Thoracic aorta (tissue), 2 donors: ENCODE measurements around the gene ANKDD1A. TPM values are rescaled to one million over a fixed set of nuclear protein-coding genes. Genes with fewer than 3 reads are reported as not detected.

Source experiments
- ATAC-seq: fragments of 150-250 bp; one replicate; pipeline ENCODE4 v1.8.0; 2017; ENCODE audit warnings: low read depth; ENCODE audit not compliant: insufficient number of reproducible peaks, low FRiP score
- DNase-seq: peaks from one replicate; pipeline ENCODE4 v3.0.0-alpha.2; 2020; ENCODE audit warnings: low spot score
- H3K27ac ChIP-seq, 2 donors: fragments of 200-600 bp; sonication (generic); 1 replicate in 1 of 2; 2 replicates in 1 of 2; pipeline ENCODE4 v1.5.1; 2016; ENCODE audit warnings: mild to moderate bottlenecking in 2 of 2, moderate library complexity in 2 of 2
- H3K27me3 ChIP-seq: fragments of 200-600 bp; sonication (generic); replicated peaks from 2 replicates; pipeline ENCODE4 v1.6.0; 2016; ENCODE audit warnings: mild to moderate bottlenecking; ENCODE audit not compliant: insufficient read depth
- H3K36me3 ChIP-seq: fragments of 200-600 bp; sonication (generic); one replicate; pipeline ENCODE4 v1.5.1; 2016
- H3K4me1 ChIP-seq, 2 donors: fragments of 200-600 bp; sonication (generic); 1 replicate in 1 of 2; 2 replicates in 1 of 2; pipeline versions ENCODE4 v1.5.1 to v1.6.0; 2016; ENCODE audit warnings: low read depth in 2 of 2, mild to moderate bottlenecking in 1 of 2; ENCODE audit not compliant: control insufficient read depth in 1 of 2
- H3K4me3 ChIP-seq: fragments of 200-600 bp; sonication (generic); 2 replicates; pipeline ENCODE4 v1.5.1; 2016; ENCODE audit warnings: mild to moderate bottlenecking
- H3K9me3 ChIP-seq: fragments of 200-600 bp; sonication (generic); 2 replicates; pipeline ENCODE4 v1.5.1; 2016
- total RNA-seq, 2 donors: library from RNA; depleted of rRNA; stranded (reverse); fragments of >200 nt; gene quantifications; one replicate each; pipeline versions ENCODE4 v1.1.0 to v1.2.3, GENCODE V29; 2016
- TF ChIP-seq, protein P1 (sequence below): fragments of 200-600 bp; sonication (generic); IDR thresholded peaks from one replicate; pipeline ENCODE4 v1.5.1; 2019; ENCODE audit warnings: antibody characterized with exemption

ANKDD1A gene
- total RNA-seq, 2 donors from 2014 or later, result 27.5 to 58.1 TPM

DNA sequence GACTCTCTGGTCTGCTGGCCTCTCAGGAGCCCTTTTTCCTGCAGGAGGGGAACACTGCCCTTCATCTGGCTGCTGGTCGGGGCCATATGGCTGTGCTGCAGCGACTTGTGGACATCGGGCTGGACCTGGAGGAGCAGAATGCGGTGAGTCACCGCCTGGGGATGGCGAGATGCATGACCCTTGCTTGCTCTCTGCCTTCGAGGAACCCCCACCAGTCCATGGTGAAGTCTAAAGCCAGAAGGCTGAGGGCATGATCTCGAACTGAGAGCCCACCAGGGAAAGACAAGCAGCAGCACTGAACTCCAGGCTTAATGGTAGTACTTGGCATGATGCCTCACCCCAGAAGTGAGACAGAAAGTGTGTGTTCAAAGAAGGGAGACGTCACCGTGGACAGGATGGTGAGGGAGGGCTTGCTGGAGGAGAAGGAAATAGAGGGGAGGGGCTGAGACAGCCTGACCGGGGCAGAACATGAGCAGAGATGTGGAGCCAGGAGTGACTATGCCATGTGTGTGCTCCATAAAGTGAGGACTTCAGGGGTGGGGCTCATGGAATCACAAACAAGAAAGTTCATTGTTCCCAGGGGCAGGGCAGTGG, 19.2 kb downstream of the ANKDD1A start:
- TF ChIP-seq, protein P1, sequence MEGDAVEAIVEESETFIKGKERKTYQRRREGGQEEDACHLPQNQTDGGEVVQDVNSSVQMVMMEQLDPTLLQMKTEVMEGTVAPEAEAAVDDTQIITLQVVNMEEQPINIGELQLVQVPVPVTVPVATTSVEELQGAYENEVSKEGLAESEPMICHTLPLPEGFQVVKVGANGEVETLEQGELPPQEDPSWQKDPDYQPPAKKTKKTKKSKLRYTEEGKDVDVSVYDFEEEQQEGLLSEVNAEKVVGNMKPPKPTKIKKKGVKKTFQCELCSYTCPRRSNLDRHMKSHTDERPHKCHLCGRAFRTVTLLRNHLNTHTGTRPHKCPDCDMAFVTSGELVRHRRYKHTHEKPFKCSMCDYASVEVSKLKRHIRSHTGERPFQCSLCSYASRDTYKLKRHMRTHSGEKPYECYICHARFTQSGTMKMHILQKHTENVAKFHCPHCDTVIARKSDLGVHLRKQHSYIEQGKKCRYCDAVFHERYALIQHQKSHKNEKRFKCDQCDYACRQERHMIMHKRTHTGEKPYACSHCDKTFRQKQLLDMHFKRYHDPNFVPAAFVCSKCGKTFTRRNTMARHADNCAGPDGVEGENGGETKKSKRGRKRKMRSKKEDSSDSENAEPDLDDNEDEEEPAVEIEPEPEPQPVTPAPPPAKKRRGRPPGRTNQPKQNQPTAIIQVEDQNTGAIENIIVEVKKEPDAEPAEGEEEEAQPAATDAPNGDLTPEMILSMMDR, result no peak
- peaks cover 4% of the 10 kb centered on the region for H3K36me3 ChIP-seq
- H3K4me3 ChIP-seq, result no peak overlapping the region
- ATAC-seq, result no peak
- H3K9me3 ChIP-seq, result no peaks in the 10 kb centered on the region
- no peak overlapping the region for H3K27ac ChIP-seq
- DNase-seq, result no peak
- no peaks in the 10 kb centered on the region for H3K27me3 ChIP-seq
- H3K4me1 ChIP-seq, result no peaks in the 10 kb centered on the region

DNA sequence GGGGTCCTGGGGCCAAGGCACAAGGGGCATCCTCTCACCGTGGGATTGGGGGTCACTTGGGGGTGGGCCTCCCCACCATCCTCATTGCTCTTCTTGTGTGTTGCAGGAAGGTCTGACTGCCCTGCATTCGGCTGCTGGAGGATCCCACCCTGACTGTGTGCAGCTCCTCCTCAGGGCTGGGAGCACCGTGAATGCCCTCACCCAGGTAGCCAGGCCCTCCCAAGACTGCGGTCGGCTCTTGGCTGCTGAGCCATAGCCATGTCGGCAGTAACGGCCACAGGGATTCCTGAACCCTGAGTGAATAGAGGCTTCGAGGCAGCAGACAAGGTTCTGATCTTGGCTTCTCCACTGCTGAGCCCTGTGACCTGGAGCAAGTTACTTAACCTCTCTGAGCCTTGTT, 19.7 kb downstream of the ANKDD1A start:
- Histone ChIP-seq H3K27ac (no peak overlapping the region), H3K4me1 (no peaks in the 10 kb centered on the region), H3K4me3 (no peak overlapping the region), H3K9me3 (no peaks in the 10 kb centered on the region), H3K36me3 (peaks cover 4% of the 10 kb centered on the region), H3K27me3 (no peaks in the 10 kb centered on the region)
- no peak for ATAC-seq
- TF ChIP-seq, protein P1, result no peak
- DNase-seq, result no peak

DNA sequence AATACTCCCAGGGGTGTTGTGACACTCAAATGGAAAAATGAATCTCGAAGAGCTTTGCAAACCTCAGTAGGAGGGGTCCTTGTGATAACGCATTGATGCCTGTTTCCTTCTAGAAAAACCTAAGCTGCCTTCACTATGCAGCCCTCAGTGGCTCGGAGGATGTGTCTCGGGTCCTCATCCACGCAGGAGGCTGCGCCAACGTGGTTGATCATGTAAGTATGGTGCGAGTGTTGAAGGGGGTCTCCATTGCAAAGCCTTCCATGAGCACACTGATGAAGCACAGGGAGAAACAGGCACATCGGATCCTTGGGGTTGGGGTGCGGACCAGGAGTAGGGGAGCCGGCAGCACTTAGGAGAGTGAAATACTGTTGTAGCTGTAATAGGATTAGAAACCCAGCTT, 22.3 kb downstream of the ANKDD1A start:
- Histone ChIP-seq H3K9me3 (no peaks in the 10 kb centered on the region), H3K36me3 (peaks cover 4% of the 10 kb centered on the region), H3K4me3 (no peak overlapping the region), H3K4me1 (peaks cover 0 to 5% of the 10 kb centered on the region in 2 donors), H3K27ac (no peak overlapping the region), H3K27me3 (no peaks in the 10 kb centered on the region)
- TF ChIP-seq, protein P1, result no peak
- ATAC-seq (no peak), DNase-seq (no peak)

DNA sequence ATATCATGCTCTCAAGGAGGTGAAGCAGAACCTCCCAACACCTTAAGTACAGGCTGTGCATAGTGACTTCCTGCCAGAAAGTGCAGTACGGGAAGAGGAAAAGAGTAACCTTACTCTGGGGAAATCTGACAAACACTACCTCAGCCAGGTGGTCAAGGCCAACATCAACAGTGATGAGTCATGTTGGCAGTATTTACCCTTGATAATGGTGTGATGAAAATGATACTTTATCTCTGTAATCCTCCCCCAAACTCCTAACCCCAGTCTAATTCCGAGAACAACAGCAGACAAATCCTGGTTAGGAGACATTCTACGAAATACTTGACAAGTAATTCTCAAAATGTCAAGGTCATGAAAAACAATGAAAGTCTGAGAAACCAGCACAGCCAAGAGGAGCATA, 26.5 kb downstream of the ANKDD1A start:
- ATAC-seq, result peak; percentile 53

DNA sequence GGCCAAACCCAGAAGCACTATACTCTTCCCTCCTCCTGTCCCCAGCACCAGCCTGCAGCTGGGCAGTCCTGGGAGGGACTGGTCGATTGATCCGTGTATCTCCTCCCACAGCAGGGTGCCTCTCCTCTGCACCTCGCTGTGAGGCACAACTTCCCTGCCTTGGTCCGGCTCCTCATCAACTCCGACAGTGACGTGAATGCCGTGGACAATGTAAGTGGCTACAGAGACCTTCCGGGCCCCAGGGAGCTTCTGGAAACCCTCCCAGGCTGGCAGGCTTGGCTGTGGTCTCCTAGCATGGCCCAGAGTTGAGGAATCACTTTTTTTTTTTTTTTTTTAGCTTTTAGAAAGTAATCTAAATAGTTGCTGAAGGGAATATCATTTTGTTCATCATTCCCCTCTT, 30.7 kb downstream of the ANKDD1A start:
- no peaks in the 10 kb centered on the region for H3K36me3 ChIP-seq
- TF ChIP-seq, protein P1, result no peak
- H3K27ac ChIP-seq, result no peak overlapping the region
- H3K4me3 ChIP-seq, result no peak overlapping the region
- no peak for DNase-seq
- no peak for ATAC-seq
- peaks cover 0 to 5% of the 10 kb centered on the region in 2 donors for H3K4me1 ChIP-seq
- H3K9me3 ChIP-seq, result no peaks in the 10 kb centered on the region
- no peaks in the 10 kb centered on the region for H3K27me3 ChIP-seq

More for the DNA sequence above, 26.5 kb downstream of the ANKDD1A start:
- DNase-seq, result no peak
- Histone ChIP-seq H3K27ac (no peak overlapping the region), H3K27me3 (no peaks in the 10 kb centered on the region), H3K4me1 (peaks cover 0 to 5% of the 10 kb centered on the region in 2 donors), H3K4me3 (no peak overlapping the region), H3K36me3 (peaks cover 4% of the 10 kb centered on the region), H3K9me3 (no peaks in the 10 kb centered on the region)
- TF ChIP-seq, protein P1, result no peak
